ENCODE measurements around the gene DIAPH3. TPM values are rescaled to one million over a fixed set of nuclear protein-coding genes. Genes with fewer than 3 reads are reported as not detected.

Gene DIAPH3
- total RNA-seq, 2 experiments from 2014 or later, result 0.08 to 0.11 TPM

DNA sequence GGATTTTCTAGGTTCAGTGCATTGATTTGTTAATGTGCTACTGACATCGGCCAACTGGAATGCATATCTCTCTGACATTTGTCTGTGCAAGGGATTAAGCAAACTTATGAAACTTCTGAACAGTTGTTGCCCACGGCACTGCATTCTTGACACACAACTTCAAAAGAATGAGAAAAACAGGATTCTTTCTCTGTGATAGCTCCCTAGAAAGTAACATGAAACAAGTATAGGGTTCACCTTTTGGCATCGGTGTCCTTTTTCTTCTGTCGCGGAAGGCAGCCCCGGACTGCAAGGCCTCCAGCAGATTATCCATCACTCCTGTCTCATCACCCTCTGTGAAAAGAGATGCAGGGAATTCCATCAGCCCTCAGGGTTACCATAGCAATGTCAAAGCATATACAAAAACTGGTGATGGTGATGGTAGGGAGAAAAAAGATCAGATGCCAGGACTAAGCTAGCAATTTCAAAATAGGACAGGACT, 389.2 kb downstream of the DIAPH3 start:
- no peak overlapping the region for H3K27ac ChIP-seq (ENCODE audit: low read depth in 1 of 2, low read length in 2 of 2)
- no peaks in the 10 kb centered on the region for H3K9me3 ChIP-seq (ENCODE audit: control insufficient read depth in 1 of 2, insufficient read depth in 1 of 2, low read length in 2 of 2)
- no peaks in the 10 kb centered on the region for H3K9me3 Mint-ChIP-seq
- TF ChIP-seq, protein P1, sequence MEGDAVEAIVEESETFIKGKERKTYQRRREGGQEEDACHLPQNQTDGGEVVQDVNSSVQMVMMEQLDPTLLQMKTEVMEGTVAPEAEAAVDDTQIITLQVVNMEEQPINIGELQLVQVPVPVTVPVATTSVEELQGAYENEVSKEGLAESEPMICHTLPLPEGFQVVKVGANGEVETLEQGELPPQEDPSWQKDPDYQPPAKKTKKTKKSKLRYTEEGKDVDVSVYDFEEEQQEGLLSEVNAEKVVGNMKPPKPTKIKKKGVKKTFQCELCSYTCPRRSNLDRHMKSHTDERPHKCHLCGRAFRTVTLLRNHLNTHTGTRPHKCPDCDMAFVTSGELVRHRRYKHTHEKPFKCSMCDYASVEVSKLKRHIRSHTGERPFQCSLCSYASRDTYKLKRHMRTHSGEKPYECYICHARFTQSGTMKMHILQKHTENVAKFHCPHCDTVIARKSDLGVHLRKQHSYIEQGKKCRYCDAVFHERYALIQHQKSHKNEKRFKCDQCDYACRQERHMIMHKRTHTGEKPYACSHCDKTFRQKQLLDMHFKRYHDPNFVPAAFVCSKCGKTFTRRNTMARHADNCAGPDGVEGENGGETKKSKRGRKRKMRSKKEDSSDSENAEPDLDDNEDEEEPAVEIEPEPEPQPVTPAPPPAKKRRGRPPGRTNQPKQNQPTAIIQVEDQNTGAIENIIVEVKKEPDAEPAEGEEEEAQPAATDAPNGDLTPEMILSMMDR (IDR thresholded peaks at IDR 0.05), result no peak
- H3K4me1 ChIP-seq (ENCODE audit: insufficient read depth, low read length), result no peaks in the 10 kb centered on the region
- no peak for ATAC-seq (ENCODE audit: poor library complexity)
- H3K4me3 ChIP-seq (ENCODE audit: low read length), result no peak overlapping the region
- H3K36me3 ChIP-seq (ENCODE audit: insufficient read depth, low read length), result no peaks in the 10 kb centered on the region
- no peak for DNase-seq
- no peaks in the 10 kb centered on the region for H3K36me3 Mint-ChIP-seq (ENCODE audit: low read depth)
- H3K27me3 ChIP-seq (ENCODE audit: control insufficient read depth in 1 of 2, insufficient read depth in 2 of 2, low read length in 2 of 2), result no peaks in the 10 kb centered on the region
- POLR2A ChIA-PET, result no interaction called here
- no peaks in the 10 kb centered on the region for H3K4me1 Mint-ChIP-seq (ENCODE audit: low read depth)
- H3K27ac Mint-ChIP-seq, result no peak overlapping the region
- intact Hi-C loops (cut with DNase I, micrococcal nuclease), result no loop called here
- H3K27me3 Mint-ChIP-seq, result no peaks in the 10 kb centered on the region
- no peak overlapping the region for H3K4me3 Mint-ChIP-seq
- CTCF ChIA-PET, result no interaction called here

DNA sequence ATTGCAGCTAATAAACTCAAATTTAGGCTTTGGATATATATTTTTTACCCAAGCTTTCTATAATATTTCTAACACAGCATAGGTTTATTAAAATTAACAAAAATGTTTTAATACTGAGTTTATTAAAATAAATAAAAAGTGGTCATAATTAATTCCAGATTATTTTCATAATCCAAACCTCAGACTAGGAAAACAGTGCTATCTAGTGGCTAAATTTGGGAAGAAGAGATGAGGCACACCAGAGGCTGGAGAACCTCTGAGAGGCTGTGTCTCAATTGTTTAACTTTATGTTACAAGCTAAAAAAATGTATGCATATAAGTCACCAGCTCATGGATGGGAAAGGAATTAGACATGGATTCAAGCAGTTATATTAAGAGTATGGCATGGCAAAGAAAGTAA, 392.5 kb downstream of the DIAPH3 start:
- Histone ChIP-seq H3K27me3 (ENCODE audit: control insufficient read depth in 1 of 2, insufficient read depth in 2 of 2, low read length in 2 of 2) (no peaks in the 10 kb centered on the region), H3K4me3 (ENCODE audit: low read length) (no peak overlapping the region), H3K9me3 (ENCODE audit: control insufficient read depth in 1 of 2, insufficient read depth in 1 of 2, low read length in 2 of 2) (no peaks in the 10 kb centered on the region), H3K36me3 (ENCODE audit: insufficient read depth, low read length) (no peaks in the 10 kb centered on the region), H3K27ac (ENCODE audit: low read depth in 1 of 2, low read length in 2 of 2) (no peak overlapping the region), H3K4me1 (ENCODE audit: insufficient read depth, low read length) (no peaks in the 10 kb centered on the region)
- ChIA-PET POLR2A (no interaction called here), CTCF (no interaction called here)
- no peaks in the 10 kb centered on the region for H3K36me3 Mint-ChIP-seq (ENCODE audit: low read depth)
- no peaks in the 10 kb centered on the region for H3K9me3 Mint-ChIP-seq
- H3K27ac Mint-ChIP-seq, result no peak overlapping the region
- H3K4me3 Mint-ChIP-seq, result no peak overlapping the region
- intact Hi-C loops (cut with DNase I, micrococcal nuclease), result no loop called here
- ATAC-seq (ENCODE audit: poor library complexity) (no peak), DNase-seq (peak in 1 of 14 experiments; percentile 2)
- TF ChIP-seq, protein P1 (IDR thresholded peaks at IDR 0.05), result no peak
- no peaks in the 10 kb centered on the region for H3K4me1 Mint-ChIP-seq (ENCODE audit: low read depth)
- no peaks in the 10 kb centered on the region for H3K27me3 Mint-ChIP-seq

DNA sequence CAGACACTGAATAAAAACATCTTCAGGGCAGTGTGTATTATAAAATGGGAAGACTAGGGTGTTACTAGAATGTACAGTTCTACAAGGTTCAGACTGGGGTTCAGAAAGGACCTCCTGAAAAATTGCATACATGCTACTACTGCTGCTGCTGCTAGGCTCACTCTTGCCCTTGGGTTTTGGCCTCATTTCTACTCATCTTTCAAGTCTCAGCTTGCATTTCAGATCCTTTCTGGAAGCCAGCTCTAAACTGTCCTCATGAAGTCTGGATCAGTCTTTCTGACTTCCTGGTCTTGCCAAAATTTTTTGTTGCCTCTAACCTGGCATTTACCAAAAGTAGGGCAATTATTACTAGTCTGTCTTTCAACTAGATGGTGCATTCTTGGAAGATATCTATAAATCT, 393.3 kb downstream of the DIAPH3 start:
- H3K9me3 Mint-ChIP-seq, result no peaks in the 10 kb centered on the region
- H3K4me1 ChIP-seq (ENCODE audit: insufficient read depth, low read length), result no peaks in the 10 kb centered on the region
- H3K4me3 ChIP-seq (ENCODE audit: low read length), result no peak overlapping the region
- H3K4me1 Mint-ChIP-seq (ENCODE audit: low read depth), result no peaks in the 10 kb centered on the region
- H3K27ac ChIP-seq (ENCODE audit: low read depth in 1 of 2, low read length in 2 of 2), result no peak overlapping the region
- CTCF ChIA-PET, result no interaction called here
- no peaks in the 10 kb centered on the region for H3K27me3 ChIP-seq (ENCODE audit: control insufficient read depth in 1 of 2, insufficient read depth in 2 of 2, low read length in 2 of 2)
- POLR2A ChIA-PET, result no interaction called here
- H3K36me3 Mint-ChIP-seq (ENCODE audit: low read depth), result no peaks in the 10 kb centered on the region
- no peaks in the 10 kb centered on the region for H3K27me3 Mint-ChIP-seq
- H3K4me3 Mint-ChIP-seq, result no peak overlapping the region
- TF ChIP-seq, protein P1 (IDR thresholded peaks at IDR 0.05), result no peak
- H3K9me3 ChIP-seq (ENCODE audit: control insufficient read depth in 1 of 2, insufficient read depth in 1 of 2, low read length in 2 of 2), result no peaks in the 10 kb centered on the region
- ATAC-seq (ENCODE audit: poor library complexity) (no peak), DNase-seq (no peak)
- intact Hi-C loops (cut with DNase I, micrococcal nuclease), result no loop called here
- H3K36me3 ChIP-seq (ENCODE audit: insufficient read depth, low read length), result no peaks in the 10 kb centered on the region
- H3K27ac Mint-ChIP-seq, result no peak overlapping the region

Measured in CD4-positive, alpha-beta T cell (primary cell).